OCI-LY1 (cell line): Measurements from ENCODE around the gene DAZL.

ENCODE experiments used
- H2AFZ ChIP-seq: fragments of 200-600 bp; sonication (generic), shearing (Covaris generic); 2 replicates; pipeline ENCODE4 v1.6.0; 2014; ENCODE audit warnings: antibody characterized with exemption, mild to moderate bottlenecking, low read length
- H3F3A ChIP-seq: fragments of 200-600 bp; sonication (generic), shearing (Covaris generic); 2 replicates; pipeline ENCODE4 v1.6.0; 2014; ENCODE audit warnings: mild to moderate bottlenecking, antibody characterized with exemption, low read length, moderate library complexity; ENCODE audit not compliant: insufficient read depth
- H3K27ac ChIP-seq: fragments of 200-600 bp; sonication (generic); 2 replicates; pipeline ENCODE4 v1.5.1; 2014; ENCODE audit warnings: low read length, mixed run types, mild to moderate bottlenecking, low read depth; ENCODE audit not compliant: poor library complexity, severe bottlenecking
- H3K27me3 ChIP-seq: fragments of 200-600 bp; sonication (generic); 2 replicates; pipeline ENCODE4 v1.6.0; 2014; ENCODE audit warnings: antibody characterized with exemption, mild to moderate bottlenecking, low read length, moderate library complexity; ENCODE audit not compliant: insufficient read depth
- H3K36me3 ChIP-seq: fragments of 200-600 bp; sonication (generic); 2 replicates; pipeline ENCODE4 v1.6.1; 2014; ENCODE audit warnings: mild to moderate bottlenecking, antibody characterized with exemption, low read length, moderate library complexity, mixed read lengths; ENCODE audit not compliant: insufficient read depth
- H3K4me1 ChIP-seq: fragments of 200-600 bp; sonication (generic); 2 replicates; pipeline ENCODE4 v1.5.1; 2014; ENCODE audit warnings: mild to moderate bottlenecking, low read length, moderate library complexity; ENCODE audit not compliant: insufficient read depth, severe bottlenecking
- H3K4me2 ChIP-seq: fragments of 200-600 bp; sonication (generic), shearing (Covaris generic); 2 replicates; pipeline ENCODE4 v1.6.1; 2014; ENCODE audit warnings: low read length
- H3K4me3 ChIP-seq: fragments of 200-600 bp; sonication (generic); 2 replicates; pipeline ENCODE4 v1.5.1; 2014; ENCODE audit warnings: low read length, low read depth, mild to moderate bottlenecking, mixed read lengths; ENCODE audit not compliant: poor library complexity, severe bottlenecking
- H3K79me2 ChIP-seq: fragments of 200-600 bp; shearing (Covaris generic); 2 replicates; pipeline ENCODE4 v1.6.1; 2016; ENCODE audit warnings: mixed run types, low read length, mixed read lengths; ENCODE audit not compliant: insufficient read depth
- H3K9ac ChIP-seq: fragments of 200-600 bp; sonication (generic), shearing (Covaris generic); 2 replicates; pipeline ENCODE4 v1.6.1; 2014; ENCODE audit warnings: mild to moderate bottlenecking, low read length, mixed read lengths
- H3K9me2 ChIP-seq: fragments of 200-600 bp; sonication (generic), shearing (Covaris generic); 2 replicates; pipeline ENCODE4 v1.6.1; 2014; ENCODE audit warnings: low read depth, mild to moderate bottlenecking, low read length, mixed read lengths
- H3K9me3 ChIP-seq: fragments of 200-600 bp; shearing (Covaris generic); 2 replicates; pipeline ENCODE4 v1.6.1; 2014; ENCODE audit warnings: low read length, mixed read lengths
- H4K20me1 ChIP-seq: fragments of 200-600 bp; sonication (generic), shearing (Covaris generic); 2 replicates; pipeline ENCODE4 v1.6.0; 2016; ENCODE audit warnings: mild to moderate bottlenecking, low read length; ENCODE audit not compliant: insufficient read depth
- CTCF ChIP-seq: fragments of 200-600 bp; sonication (generic), shearing (Covaris generic); IDR thresholded peaks from 2 replicates; pipeline ENCODE4 v1.5.1; 2017; ENCODE audit warnings: mild to moderate bottlenecking, antibody characterized with exemption, low read length, moderate library complexity, mixed read lengths
- EZH2 ChIP-seq: fragments of 200-600 bp; sonication (generic), shearing (Covaris generic); IDR thresholded peaks from 2 replicates; pipeline ENCODE4 v1.8.0; 2017; ENCODE audit warnings: borderline replicate concordance, mixed run types, mild to moderate bottlenecking, antibody characterized with exemption, low read length, moderate library complexity, mixed read lengths

Gene DAZL

DNA sequence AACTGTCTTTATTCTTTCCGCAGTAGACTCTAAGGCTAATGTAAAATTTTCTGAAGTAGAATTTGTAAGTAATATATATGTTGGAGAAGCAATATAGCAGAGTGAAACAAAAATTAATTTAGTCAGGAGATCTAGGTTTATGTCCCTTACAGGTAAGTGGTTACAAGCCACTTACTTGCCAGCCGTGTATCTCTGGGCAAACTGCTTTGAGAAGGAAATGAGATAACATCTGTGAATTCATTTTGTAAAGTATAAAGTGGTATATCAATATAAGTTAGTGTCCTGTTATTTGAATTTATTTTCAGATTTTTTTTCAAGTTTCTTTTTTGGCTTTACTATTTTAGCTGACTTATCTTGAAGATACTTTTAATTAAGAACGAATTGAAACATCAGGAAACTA is 5.5 kb downstream of the DAZL start:
- no peaks in the 10 kb centered on the region for H3K36me3 ChIP-seq
- no peaks in the 10 kb centered on the region for H3K27me3 ChIP-seq
- no peaks in the 10 kb centered on the region for H3K79me2 ChIP-seq
- H4K20me1 ChIP-seq: no peaks in the 10 kb centered on the region
- no peaks in the 10 kb centered on the region for H3K4me1 ChIP-seq
- no peak overlapping the region for H2AFZ ChIP-seq
- no peaks in the 10 kb centered on the region for H3F3A ChIP-seq
- no peak overlapping the region for H3K27ac ChIP-seq
- H3K4me3 ChIP-seq: no peak overlapping the region
- H3K9me2 ChIP-seq: no peaks in the 10 kb centered on the region
- no peak overlapping the region for H3K4me2 ChIP-seq
- TF ChIP-seq CTCF (no peak), EZH2 (no peak)
- H3K9ac ChIP-seq: no peak overlapping the region
- no peaks in the 10 kb centered on the region for H3K9me3 ChIP-seq

- H3K4me3 ChIP-seq: no peak overlapping the region
- no peaks in the 10 kb centered on the region for H3K4me1 ChIP-seq
- H3F3A ChIP-seq: no peaks in the 10 kb centered on the region
- no peaks in the 10 kb centered on the region for H3K9me2 ChIP-seq
- no peaks in the 10 kb centered on the region for H3K79me2 ChIP-seq
- H3K4me2 ChIP-seq: no peak overlapping the region
- H2AFZ ChIP-seq: no peak overlapping the region
- no peaks in the 10 kb centered on the region for H3K9me3 ChIP-seq
- H3K36me3 ChIP-seq: no peaks in the 10 kb centered on the region
- TF ChIP-seq CTCF: no peak
- no peak for TF ChIP-seq EZH2
- H3K9ac ChIP-seq: no peak overlapping the region
- no peaks in the 10 kb centered on the region for H3K27me3 ChIP-seq
- no peaks in the 10 kb centered on the region for H4K20me1 ChIP-seq
- no peak overlapping the region for H3K27ac ChIP-seq
These were observed 8.7 kb downstream of the DAZL start for GRCh38 chr3:16596352-16597032.

DNA sequence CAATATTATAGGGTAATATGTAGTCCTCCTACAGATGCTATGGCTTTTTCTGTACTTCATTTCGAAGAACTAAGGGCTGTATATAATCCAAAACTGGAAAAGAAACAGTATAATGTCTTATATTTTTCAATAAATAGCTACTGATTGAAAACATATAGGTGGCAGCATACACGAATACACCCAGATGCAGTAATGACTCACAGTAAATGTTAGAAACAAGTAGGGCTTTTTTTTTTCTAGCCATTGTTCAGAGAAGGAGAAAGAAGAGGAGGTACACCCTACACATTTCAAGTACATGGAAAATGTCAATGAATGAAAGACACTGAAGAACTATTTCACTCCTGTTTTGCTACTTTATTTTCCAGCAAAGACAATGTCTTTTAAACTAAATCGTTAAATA is 9.4 kb downstream of the DAZL start:
- Histone ChIP-seq H4K20me1 (no peaks in the 10 kb centered on the region), H3F3A (no peaks in the 10 kb centered on the region), H3K9me3 (no peaks in the 10 kb centered on the region), H3K4me2 (no peak overlapping the region), H3K9ac (no peak overlapping the region), H3K36me3 (no peaks in the 10 kb centered on the region), H3K4me1 (no peaks in the 10 kb centered on the region), H3K9me2 (no peaks in the 10 kb centered on the region), H3K27me3 (no peaks in the 10 kb centered on the region), H3K27ac (no peak overlapping the region), H3K4me3 (no peak overlapping the region), H3K79me2 (no peaks in the 10 kb centered on the region), H2AFZ (no peak overlapping the region)
- TF ChIP-seq EZH2 (no peak), CTCF (no peak)
